H1 (cell line): ENCODE measurements around the gene SLC16A6. TPM values are rescaled to one million over a fixed set of nuclear protein-coding genes. Genes with fewer than 3 reads are reported as not detected.

Experiments
- CTCF ChIA-PET: fragments of 300-600 bp; sonication (Branson Sonifier 250); formaldehyde crosslinking; loops from one replicate; lab custom pipeline; 2021; ENCODE audit not compliant: partially characterized antibody; lab: Charles Lee
- POLR2A ChIA-PET: fragments of 300-600 bp; sonication (Branson Sonifier 250); formaldehyde crosslinking; loops from one replicate; lab custom pipeline; 2021; ENCODE audit warnings: inconsistent platforms; ENCODE audit not compliant: partially characterized antibody; lab: Charles Lee
- DNase-seq, 2 experiments: peaks; one replicate each; pipeline versions ENCODE4 v3.0.0 to v3.0.0-alpha.2; 2010 to 2022; ENCODE audit warnings: low spot score in 2 of 2, low read depth in 1 of 2, mixed read lengths in 1 of 2
- FAIRE-seq: peaks from 2 replicates; lab custom pipeline; 2011; peaks lifted over from hg19 to GRCh38; lab: Jason Lieb, UNC
- H2AFZ ChIP-seq: 2 replicates; pipeline ENCODE4 v1.8.1; 2012; ENCODE audit warnings: low read length, inconsistent platforms
- H2AK5ac ChIP-seq: 2 replicates; pipeline ENCODE4 v1.6.1; 2013; ENCODE audit warnings: low read depth, low read length
- H2BK120ac ChIP-seq: replicated peaks from 2 replicates; pipeline ENCODE3; 2013; ENCODE audit warnings: low read depth, low read length, inconsistent platforms
- H2BK12ac ChIP-seq: 2 replicates; pipeline ENCODE4 v1.6.1; 2013; ENCODE audit warnings: low read depth, low read length
- H2BK15ac ChIP-seq: 2 replicates; pipeline ENCODE4 v1.6.1; 2013; ENCODE audit warnings: low read length
- H2BK20ac ChIP-seq: 2 replicates; pipeline ENCODE4 v1.6.1; 2013; ENCODE audit warnings: low read length
- H2BK5ac ChIP-seq: 2 replicates; pipeline ENCODE4 v1.6.1; 2013; ENCODE audit warnings: low read depth, low read length
- H3K14ac ChIP-seq: 2 replicates; pipeline ENCODE4 v1.6.1; 2013; ENCODE audit warnings: inconsistent platforms; ENCODE audit not compliant: insufficient read length
- H3K18ac ChIP-seq: 2 replicates; pipeline ENCODE4 v1.6.1; 2013; ENCODE audit warnings: low read length; ENCODE audit errors: extremely low read depth
- H3K23ac ChIP-seq: 2 replicates; pipeline ENCODE4 v1.6.1; 2013; ENCODE audit warnings: inconsistent platforms; ENCODE audit not compliant: insufficient read length
- H3K23me2 ChIP-seq: 2 replicates; pipeline ENCODE4 v1.6.1; 2013; ENCODE audit warnings: low read depth, low read length
- H3K27ac ChIP-seq: 2 replicates; pipeline ENCODE4 v1.6.1; 2011; ENCODE audit warnings: low read depth, low read length, inconsistent platforms
- H3K27me3 ChIP-seq, 4 experiments: replicated peaks in 1 of 4; 1 replicate in 1 of 4; 2 replicates in 3 of 4; pipeline versions ENCODE4 v1.6.1 to v1.8.1; 2011 to 2013; ENCODE audit warnings: low read length in 3 of 4, mild to moderate bottlenecking in 3 of 4, inconsistent platforms in 2 of 4, mixed read lengths in 2 of 4, moderate library complexity in 1 of 4; ENCODE audit not compliant: control insufficient read depth in 3 of 4, insufficient read depth in 3 of 4; ENCODE audit errors: extremely low read depth in 1 of 4
- H3K36me3 ChIP-seq, 4 experiments: 2 replicates each; pipeline versions ENCODE4 v1.6.1 to v1.8.1; 2011 to 2013; ENCODE audit warnings: mild to moderate bottlenecking in 4 of 4, low read length in 3 of 4, moderate library complexity in 2 of 4, control low read depth in 1 of 4, inconsistent platforms in 1 of 4; ENCODE audit not compliant: insufficient read depth in 4 of 4, control insufficient read depth in 2 of 4
- H3K4ac ChIP-seq: replicated peaks from 2 replicates; pipeline ENCODE3; 2013; ENCODE audit warnings: low read length, low read depth, mixed read lengths, inconsistent platforms; ENCODE audit not compliant: insufficient read length
- H3K4me1 ChIP-seq, 4 experiments: replicated peaks in 1 of 4; 1 replicate in 1 of 4; 2 replicates in 3 of 4; pipeline versions ENCODE4 v1.6.1 to v1.8.1; 2011 to 2013; ENCODE audit warnings: low read length in 3 of 4, inconsistent platforms in 2 of 4, mixed read lengths in 1 of 4; ENCODE audit not compliant: insufficient read depth in 4 of 4, control insufficient read depth in 3 of 4
- H3K4me2 ChIP-seq, 2 experiments: 2 replicates each; pipeline versions ENCODE4 v1.6.1 to v1.8.1; 2011 to 2013; ENCODE audit warnings: low read depth in 2 of 2, low read length in 2 of 2, control low read depth in 1 of 2, inconsistent platforms in 1 of 2, mild to moderate bottlenecking in 1 of 2; ENCODE audit not compliant: insufficient read depth in 1 of 2
- H3K4me3 ChIP-seq, 4 experiments: fragments of 200-600, 300-600 bp in 1 of 4; sonication (generic), shearing (Covaris generic), sonication (Bioruptor Twin) in 1 of 4; 2 replicates each; pipeline versions ENCODE4 v1.5.1 to v1.8.1; 2011 to 2016; ENCODE audit warnings: low read length in 4 of 4, low read depth in 3 of 4, control low read depth in 2 of 4, inconsistent platforms in 2 of 4, mild to moderate bottlenecking in 2 of 4, mixed read lengths in 1 of 4, moderate library complexity in 1 of 4; ENCODE audit not compliant: insufficient read depth in 2 of 4; ENCODE audit errors: extremely low read depth in 1 of 4
- H3K56ac ChIP-seq: replicated peaks from 2 replicates; pipeline ENCODE3; 2013; ENCODE audit warnings: low read depth, mild to moderate bottlenecking, mixed read lengths, low read length, inconsistent platforms; ENCODE audit not compliant: insufficient read length
- H3K79me1 ChIP-seq: 2 replicates; pipeline ENCODE4 v1.6.1; 2013; ENCODE audit warnings: low read depth, low read length, control low read depth
- H3K79me2 ChIP-seq, 2 experiments: 2 replicates each; pipeline versions ENCODE4 v1.6.1 to v1.8.1; 2012 to 2013; ENCODE audit warnings: low read length in 2 of 2, mild to moderate bottlenecking in 2 of 2, inconsistent platforms in 1 of 2; ENCODE audit not compliant: insufficient read depth in 2 of 2, control insufficient read depth in 1 of 2
- H3K9ac ChIP-seq, 4 experiments: replicated peaks in 1 of 4; 1 replicate in 1 of 4; 2 replicates in 3 of 4; pipeline versions ENCODE4 v1.6.1 to v1.8.1; 2011 to 2013; ENCODE audit warnings: low read depth in 3 of 4, low read length in 3 of 4, control low read depth in 2 of 4, mild to moderate bottlenecking in 2 of 4, moderate library complexity in 2 of 4, inconsistent platforms in 1 of 4; ENCODE audit errors: extremely low read depth in 1 of 4
- H3K9me3 ChIP-seq, 2 experiments: 2 replicates each; pipeline versions ENCODE4 v1.6.1 to v1.8.1; 2012 to 2013; ENCODE audit warnings: mild to moderate bottlenecking in 2 of 2, moderate library complexity in 2 of 2, control low read depth in 1 of 2, inconsistent platforms in 1 of 2, low read depth in 1 of 2, low read length in 1 of 2, mixed read lengths in 1 of 2; ENCODE audit not compliant: insufficient read depth in 2 of 2
- H4K20me1 ChIP-seq, 2 experiments: replicated peaks in 1 of 2; 2 replicates each; pipeline versions ENCODE3 to v1.8.1; 2011 to 2013; ENCODE audit warnings: inconsistent platforms in 2 of 2, low read length in 2 of 2, mild to moderate bottlenecking in 1 of 2; ENCODE audit not compliant: insufficient read depth in 2 of 2, control insufficient read depth in 1 of 2
- H4K5ac ChIP-seq: 2 replicates; pipeline ENCODE4 v1.6.1; 2013; ENCODE audit warnings: low read length, low read depth, mixed read lengths, inconsistent platforms; ENCODE audit not compliant: insufficient read length
- H4K8ac ChIP-seq: 2 replicates; pipeline ENCODE4 v1.8.0; 2013; ENCODE audit warnings: mild to moderate bottlenecking, moderate library complexity, low read length, inconsistent platforms; ENCODE audit not compliant: insufficient read depth; ENCODE audit errors: extremely low read depth
- H4K91ac ChIP-seq: replicated peaks from 2 replicates; pipeline ENCODE3; 2013; ENCODE audit warnings: low read length, mixed read lengths, inconsistent platforms; ENCODE audit not compliant: insufficient read length
- CBX5 ChIP-seq: fragments of 300-800, 300-1000 bp; sonication (generic); IDR thresholded peaks from 2 replicates; pipeline ENCODE4 v1.7.1; 2016; ENCODE audit warnings: antibody characterized with exemption, low read length, low read depth
- CHD2 ChIP-seq: IDR thresholded peaks from 2 replicates; pipeline ENCODE4 v1.6.1; 2012; ENCODE audit warnings: low read length, improper control_type of control experiment
- EGR1 ChIP-seq: IDR thresholded peaks from 2 replicates; pipeline ENCODE4 v1.6.1; 2011; ENCODE audit warnings: low read depth, low read length, borderline replicate concordance
- KDM5A ChIP-seq: fragments of 200-600 bp; IDR thresholded peaks from 2 replicates; pipeline ENCODE4 v1.7.1; 2012; ENCODE audit warnings: mild to moderate bottlenecking, low read length, inconsistent platforms, mixed read lengths
- TAF1 ChIP-seq: IDR thresholded peaks from 2 replicates; pipeline ENCODE4 v1.6.1; 2011; ENCODE audit warnings: mild to moderate bottlenecking, low read depth, low read length
- polyA plus RNA-seq, 7 experiments: library from polyadenylated mRNA; depleted of rRNA in 3 of 7; stranded (reverse) in 5 of 7; unstranded in 2 of 7; fragments of >200 nt in 5 of 7; fragments of 200-250 nt in 2 of 7; gene quantifications; 1 replicate in 5 of 7; 2 replicates in 1 of 7; 4 replicates in 1 of 7; pipeline versions ENCODE4 v1.2.1 to v1.2.3, GENCODE V29; 2011 to 2013; ENCODE audit warnings: missing spikeins in 2 of 7, mixed read lengths in 2 of 7
- total RNA-seq: library from RNA; stranded (reverse); fragmentation: NEBNext Ultra II Directional; extraction: Animal tissue kit (Norgen Biotek cat#: 25700); gene quantifications from 2 replicates; pipeline ENCODE4 v1.2.1, GENCODE V29; 2021

SLC16A6 gene
- total and polyA plus RNA-seq, 2 of the 8 experiments (the other 6 are each of a cell fraction or from before 2014, with no cell fraction given), result 0.17 to 0.22 TPM

DNA sequence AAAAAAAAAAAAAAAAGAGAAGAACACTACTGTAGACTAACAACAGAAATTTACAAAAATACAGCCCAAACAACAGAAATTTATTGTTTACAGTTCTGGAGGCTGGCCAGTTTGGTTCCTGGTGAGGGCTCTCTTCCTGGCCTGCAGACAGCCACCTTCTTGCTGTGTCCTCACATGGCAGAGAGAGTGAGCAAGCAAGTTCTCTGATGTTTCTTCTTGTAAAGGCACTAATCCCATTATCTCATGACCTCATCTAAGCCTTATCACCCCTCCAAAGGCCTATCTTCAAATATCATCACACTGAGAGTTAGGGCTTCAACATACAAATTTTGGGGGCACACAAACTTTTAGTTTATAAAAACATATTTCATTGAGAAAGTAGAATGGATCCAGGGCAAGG lies 7.7 kb upstream of the SLC16A6 start:
- ChIA-PET POLR2A (no interaction called here), CTCF (no interaction called here)
- Histone ChIP-seq H4K8ac (no peak overlapping the region), H3K9ac (no peak overlapping the region), H3K4me3 (no peak overlapping the region), H2BK120ac (no peak overlapping the region), H3K27ac (no peak overlapping the region), H3K27me3 (peaks cover 0 to 1% (median 0%) of the 10 kb centered on the region in 4 experiments; a peak in 1 of 7 replicates), H2BK20ac (no peak overlapping the region), H2BK15ac (no peak overlapping the region), H4K91ac (no peak overlapping the region), H3K56ac (no peak overlapping the region), H3K23me2 (no peaks in the 10 kb centered on the region), H2BK5ac (no peak overlapping the region), H3K79me1 (no peaks in the 10 kb centered on the region), H3K36me3 (no peaks in the 10 kb centered on the region), H3K4me2 (no peak overlapping the region), H3K23ac (no peak overlapping the region), H3K18ac (no peak overlapping the region), H4K5ac (no peak overlapping the region), H3K4me1 (peaks cover 16 to 38% (median 24%) of the 10 kb centered on the region in 4 experiments), H3K4ac (no peak overlapping the region), H2AK5ac (no peak overlapping the region), H4K20me1 (no peaks in the 10 kb centered on the region), H2AFZ (no peak overlapping the region), H3K9me3 (no peaks in the 10 kb centered on the region), H3K79me2 (no peaks in the 10 kb centered on the region; a peak in 1 of 4 replicates), H2BK12ac (no peak overlapping the region), H3K14ac (no peak overlapping the region)
- no peak for DNase-seq
- no peak for FAIRE-seq
- no peak for TF ChIP-seq TAF1
- TF ChIP-seq KDM5A, result no peak
- no peak for TF ChIP-seq CBX5
- TF ChIP-seq CHD2, result no peak
- TF ChIP-seq EGR1, result no peak
